Measurements from ENCODE around the gene GFRAL.

GFRAL gene

DNA sequence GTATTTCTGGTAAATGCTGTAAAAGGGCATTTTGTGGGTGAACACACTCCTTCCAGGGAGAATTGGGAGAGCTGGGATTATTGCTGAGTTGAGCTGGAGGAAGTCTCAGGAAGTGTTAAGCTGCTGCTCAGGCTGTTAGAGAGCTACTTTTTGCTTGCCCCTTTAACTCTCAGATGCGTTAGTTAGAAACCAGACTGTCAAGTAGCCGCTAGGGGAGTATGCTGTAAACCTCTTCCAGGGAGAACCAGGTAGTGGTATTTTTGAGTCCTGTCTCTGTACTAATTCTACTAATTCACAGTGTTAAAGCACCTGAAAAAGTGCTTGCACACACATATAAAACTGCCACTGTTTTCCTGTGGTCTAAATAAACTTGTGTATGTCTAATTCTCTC, 6.6 kb upstream of the GFRAL start:
- no peaks in the 10 kb centered on the region for H3K4me1 ChIP-seq (ENCODE audit: control insufficient read depth, insufficient read depth, low read length)
- no peak overlapping the region for H3K27ac ChIP-seq (ENCODE audit: low read depth, low read length)
- H3K36me3 ChIP-seq (ENCODE audit: control insufficient read depth, insufficient read depth, low read length), result no peaks in the 10 kb centered on the region
- no peaks in the 10 kb centered on the region for H3K27me3 ChIP-seq (ENCODE audit: control insufficient read depth, insufficient read depth, low read length)
- no peaks in the 10 kb centered on the region for H3K9me3 ChIP-seq (ENCODE audit: control insufficient read depth, insufficient read depth, low read length)
- H3K4me3 ChIP-seq (ENCODE audit: low read depth, low read length), result no peak overlapping the region
- no peak overlapping the region for H3K9ac ChIP-seq (ENCODE audit: low read depth, low read length)

DNA sequence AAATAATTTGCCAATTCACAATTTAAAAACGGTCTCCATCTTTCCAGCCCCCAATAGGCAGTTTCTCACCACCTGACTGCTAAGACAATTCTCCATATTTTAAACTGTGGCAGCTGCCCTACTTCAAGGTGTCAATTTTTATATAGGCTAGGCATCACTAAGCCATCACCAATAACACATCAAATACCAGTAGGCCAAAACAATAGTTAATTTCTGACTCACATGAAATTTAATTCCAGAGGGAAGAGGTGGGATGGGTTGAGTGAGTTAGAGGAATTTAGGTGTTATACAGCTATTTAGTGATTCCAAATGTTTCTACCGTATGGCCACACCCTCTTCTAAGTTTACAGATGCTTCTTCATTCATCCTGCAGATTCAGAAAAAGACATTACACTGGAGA, 49.9 kb downstream of the GFRAL start:
- Histone ChIP-seq H3K27ac (ENCODE audit: low read depth, low read length) (no peak overlapping the region), H3K4me1 (ENCODE audit: control insufficient read depth, insufficient read depth, low read length) (no peaks in the 10 kb centered on the region), H3K9ac (ENCODE audit: low read depth, low read length) (no peak overlapping the region), H3K27me3 (ENCODE audit: control insufficient read depth, insufficient read depth, low read length) (no peaks in the 10 kb centered on the region), H3K9me3 (ENCODE audit: control insufficient read depth, insufficient read depth, low read length) (no peaks in the 10 kb centered on the region), H3K36me3 (ENCODE audit: control insufficient read depth, insufficient read depth, low read length) (no peaks in the 10 kb centered on the region), H3K4me3 (ENCODE audit: low read depth, low read length) (no peak overlapping the region)

DNA sequence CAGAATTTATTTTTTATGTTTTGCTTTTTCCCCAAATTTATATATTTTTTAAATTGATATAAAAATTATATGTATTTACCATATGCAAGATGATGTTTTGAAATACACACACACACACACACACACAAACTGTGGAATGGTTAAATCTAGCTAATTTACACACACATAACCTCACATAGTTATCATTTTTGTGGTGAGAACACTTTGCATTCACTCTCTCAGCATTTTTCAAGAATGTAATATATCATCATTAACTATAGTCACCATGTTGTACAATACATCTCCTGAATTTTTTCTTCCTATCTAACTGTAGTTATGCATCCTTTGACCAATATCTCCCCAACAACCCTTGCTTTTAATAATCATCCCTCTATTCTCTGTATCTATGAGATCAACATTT, 52.2 kb downstream of the GFRAL start:
- no peak overlapping the region for H3K4me3 ChIP-seq (ENCODE audit: low read depth, low read length)
- H3K27ac ChIP-seq (ENCODE audit: low read depth, low read length), result no peak overlapping the region
- H3K36me3 ChIP-seq (ENCODE audit: control insufficient read depth, insufficient read depth, low read length), result no peaks in the 10 kb centered on the region
- no peak overlapping the region for H3K9ac ChIP-seq (ENCODE audit: low read depth, low read length)
- no peaks in the 10 kb centered on the region for H3K9me3 ChIP-seq (ENCODE audit: control insufficient read depth, insufficient read depth, low read length)
- no peaks in the 10 kb centered on the region for H3K27me3 ChIP-seq (ENCODE audit: control insufficient read depth, insufficient read depth, low read length)
- no peaks in the 10 kb centered on the region for H3K4me1 ChIP-seq (ENCODE audit: control insufficient read depth, insufficient read depth, low read length)

DNA sequence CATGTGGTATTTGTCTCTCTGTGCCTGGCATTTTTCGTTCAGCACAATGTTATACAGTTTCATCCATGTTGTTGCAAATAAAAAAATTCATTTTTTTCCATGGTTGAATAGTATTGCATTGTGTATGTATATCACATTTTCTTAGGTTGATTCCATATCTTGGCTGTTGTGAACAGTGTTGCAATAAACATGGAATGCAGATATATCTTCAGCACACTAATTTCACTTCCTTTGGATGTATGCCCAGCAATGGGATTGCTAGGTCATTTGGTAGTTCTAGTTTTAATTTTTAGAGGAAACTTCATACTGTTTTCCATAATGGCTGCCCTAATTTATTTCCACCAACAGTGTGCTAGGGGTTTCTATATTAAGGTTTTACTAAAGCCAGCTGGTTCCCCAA, 52.6 kb downstream of the GFRAL start:
- H3K9ac ChIP-seq (ENCODE audit: low read depth, low read length), result no peak overlapping the region
- H3K27me3 ChIP-seq (ENCODE audit: control insufficient read depth, insufficient read depth, low read length), result no peaks in the 10 kb centered on the region
- H3K36me3 ChIP-seq (ENCODE audit: control insufficient read depth, insufficient read depth, low read length), result no peaks in the 10 kb centered on the region
- H3K9me3 ChIP-seq (ENCODE audit: control insufficient read depth, insufficient read depth, low read length), result no peaks in the 10 kb centered on the region
- H3K27ac ChIP-seq (ENCODE audit: low read depth, low read length), result no peak overlapping the region
- no peaks in the 10 kb centered on the region for H3K4me1 ChIP-seq (ENCODE audit: control insufficient read depth, insufficient read depth, low read length)
- no peak overlapping the region for H3K4me3 ChIP-seq (ENCODE audit: low read depth, low read length)

DNA sequence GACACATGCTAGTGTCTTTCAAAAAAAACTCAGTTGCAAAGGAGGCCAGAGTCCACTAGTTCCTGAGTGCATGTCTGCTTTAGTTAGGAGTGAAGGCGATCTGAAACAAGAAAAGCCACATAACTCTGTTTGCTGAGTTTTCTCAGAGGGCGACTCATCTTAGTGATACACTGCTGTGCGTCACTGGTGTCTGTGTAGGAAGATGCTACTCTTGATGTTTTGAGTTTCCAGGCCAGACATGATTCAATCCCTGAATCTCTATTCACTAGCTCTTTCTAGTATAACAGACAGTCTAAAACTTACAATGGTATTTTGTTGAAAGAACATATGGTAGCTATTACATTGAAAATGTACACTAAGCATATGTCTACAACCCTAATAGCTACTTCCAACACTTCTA, 60.9 kb downstream of the GFRAL start:
- H3K27me3 ChIP-seq (ENCODE audit: control insufficient read depth, insufficient read depth, low read length), result no peaks in the 10 kb centered on the region
- no peak overlapping the region for H3K4me3 ChIP-seq (ENCODE audit: low read depth, low read length)
- H3K36me3 ChIP-seq (ENCODE audit: control insufficient read depth, insufficient read depth, low read length), result no peaks in the 10 kb centered on the region
- no peak overlapping the region for H3K27ac ChIP-seq (ENCODE audit: low read depth, low read length)
- no peak overlapping the region for H3K9ac ChIP-seq (ENCODE audit: low read depth, low read length)
- H3K9me3 ChIP-seq (ENCODE audit: control insufficient read depth, insufficient read depth, low read length), result no peaks in the 10 kb centered on the region
- H3K4me1 ChIP-seq (ENCODE audit: control insufficient read depth, insufficient read depth, low read length), result peaks cover 6% of the 10 kb centered on the region

DNA sequence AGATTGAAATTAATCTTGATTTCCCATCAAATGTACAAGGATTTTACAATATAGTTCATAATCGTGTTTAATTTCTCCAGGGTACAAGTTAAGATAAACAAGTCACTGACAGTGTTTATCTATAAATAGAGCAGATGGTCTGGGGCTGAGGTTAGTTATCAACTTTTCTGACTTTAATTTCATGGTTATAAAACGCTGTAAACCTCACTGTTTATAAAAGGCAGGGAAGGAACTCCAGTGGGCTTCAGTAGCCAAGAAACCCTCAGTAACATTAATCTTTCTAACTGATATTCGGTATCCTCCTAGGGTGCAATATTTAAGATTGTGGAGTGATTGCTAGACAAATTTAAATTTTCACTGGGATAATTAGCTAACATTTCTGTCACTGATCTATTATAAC, 68.6 kb downstream of the GFRAL start:
- H3K9ac ChIP-seq (ENCODE audit: low read depth, low read length), result no peak overlapping the region
- H3K27me3 ChIP-seq (ENCODE audit: control insufficient read depth, insufficient read depth, low read length), result no peaks in the 10 kb centered on the region
- no peak overlapping the region for H3K4me3 ChIP-seq (ENCODE audit: low read depth, low read length)
- no peaks in the 10 kb centered on the region for H3K4me1 ChIP-seq (ENCODE audit: control insufficient read depth, insufficient read depth, low read length)
- H3K36me3 ChIP-seq (ENCODE audit: control insufficient read depth, insufficient read depth, low read length), result no peaks in the 10 kb centered on the region
- H3K27ac ChIP-seq (ENCODE audit: low read depth, low read length), result no peak overlapping the region
- H3K9me3 ChIP-seq (ENCODE audit: control insufficient read depth, insufficient read depth, low read length), result no peaks in the 10 kb centered on the region

DNA sequence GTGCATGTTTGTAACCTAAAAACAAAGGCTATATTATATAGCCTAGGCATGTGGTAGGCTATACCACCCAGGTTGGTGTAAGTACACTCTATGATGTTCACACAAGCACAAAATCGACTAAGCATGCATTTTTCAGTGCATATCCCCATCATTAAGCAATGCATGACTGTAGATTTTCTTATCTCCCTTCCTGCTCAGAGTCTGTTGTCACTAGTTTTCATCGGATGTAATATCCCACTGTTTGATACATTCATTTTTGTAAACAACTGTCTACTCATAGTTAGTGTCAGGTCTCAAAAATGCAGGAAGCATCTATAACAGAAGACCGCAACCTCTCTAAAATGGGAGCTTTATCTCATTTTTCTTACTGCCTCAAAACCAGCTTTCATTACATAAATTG, 70.7 kb downstream of the GFRAL start:
- Histone ChIP-seq H3K4me1 (ENCODE audit: control insufficient read depth, insufficient read depth, low read length) (no peaks in the 10 kb centered on the region), H3K9ac (ENCODE audit: low read depth, low read length) (no peak overlapping the region), H3K4me3 (ENCODE audit: low read depth, low read length) (no peak overlapping the region), H3K27ac (ENCODE audit: low read depth, low read length) (no peak overlapping the region), H3K36me3 (ENCODE audit: control insufficient read depth, insufficient read depth, low read length) (no peaks in the 10 kb centered on the region), H3K9me3 (ENCODE audit: control insufficient read depth, insufficient read depth, low read length) (no peaks in the 10 kb centered on the region), H3K27me3 (ENCODE audit: control insufficient read depth, insufficient read depth, low read length) (no peaks in the 10 kb centered on the region)

DNA sequence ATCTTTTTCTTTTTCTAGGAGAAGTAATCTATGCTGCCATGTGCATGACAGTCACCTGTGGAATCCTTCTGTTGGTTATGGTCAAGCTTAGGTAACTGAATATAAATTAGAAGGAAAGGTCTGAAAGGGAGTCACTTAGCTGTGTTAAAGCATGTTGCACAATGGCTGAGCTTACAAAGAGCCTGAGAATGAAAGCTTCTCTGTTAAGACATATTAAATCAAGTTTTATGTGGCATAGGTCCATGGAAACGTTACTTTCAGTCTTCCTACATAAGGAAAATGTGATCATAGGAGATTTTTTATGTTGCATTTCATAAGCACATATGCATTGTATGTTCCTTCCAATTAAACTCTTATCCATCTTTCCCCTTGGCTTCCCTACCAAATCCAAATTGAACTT, 72.1 kb downstream of the GFRAL start:
- H3K27ac ChIP-seq (ENCODE audit: low read depth, low read length), result no peak overlapping the region
- no peaks in the 10 kb centered on the region for H3K9me3 ChIP-seq (ENCODE audit: control insufficient read depth, insufficient read depth, low read length)

DNA sequence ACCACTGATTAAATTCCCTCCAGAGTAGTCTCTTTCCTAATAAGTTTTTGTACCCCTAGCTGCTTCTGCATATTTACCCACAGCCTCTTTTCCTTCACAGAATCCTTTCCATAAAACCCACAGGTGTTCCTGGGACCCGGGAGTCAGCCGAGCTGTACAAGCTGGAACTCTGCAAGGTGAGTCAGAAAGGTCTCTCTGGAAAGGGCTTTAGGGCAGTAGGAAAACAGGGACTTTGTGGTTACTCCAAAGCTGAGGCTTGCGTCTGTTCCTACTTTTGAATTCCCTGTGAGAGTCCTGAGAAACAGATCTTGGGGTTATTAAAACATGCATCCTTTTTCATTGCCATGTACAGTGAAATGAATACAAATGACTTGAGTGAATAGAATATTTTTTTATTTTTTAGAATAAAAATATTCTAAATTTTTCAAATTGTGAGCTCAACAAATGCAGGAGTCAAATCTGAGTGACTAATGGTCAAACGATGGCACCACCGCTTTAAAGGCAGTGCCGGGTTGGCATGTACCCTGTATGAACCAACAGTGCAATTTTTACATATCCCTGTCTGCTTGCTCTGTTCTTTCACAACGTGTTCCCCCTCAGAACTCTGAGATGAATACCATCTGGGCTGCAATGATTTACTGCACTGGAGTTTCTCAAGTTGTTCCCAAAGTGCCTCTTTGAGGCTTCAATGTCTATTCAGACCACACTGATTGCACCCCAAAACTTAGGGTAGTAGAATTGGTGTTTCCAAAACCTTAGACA, 78.4 kb downstream of the GFRAL start:
- no peaks in the 10 kb centered on the region for H3K9me3 ChIP-seq (ENCODE audit: control insufficient read depth, insufficient read depth, low read length)
- no peaks in the 10 kb centered on the region for H3K36me3 ChIP-seq (ENCODE audit: control insufficient read depth, insufficient read depth, low read length)
- no peak overlapping the region for H3K27ac ChIP-seq (ENCODE audit: low read depth, low read length)
- H3K27me3 ChIP-seq (ENCODE audit: control insufficient read depth, insufficient read depth, low read length), result no peaks in the 10 kb centered on the region
- H3K4me3 ChIP-seq (ENCODE audit: low read depth, low read length), result no peak overlapping the region
- H3K9ac ChIP-seq (ENCODE audit: low read depth, low read length), result no peak overlapping the region
- no peaks in the 10 kb centered on the region for H3K4me1 ChIP-seq (ENCODE audit: control insufficient read depth, insufficient read depth, low read length)

More for the DNA sequence above, 72.1 kb downstream of the GFRAL start:
- Histone ChIP-seq H3K9ac (ENCODE audit: low read depth, low read length) (no peak overlapping the region), H3K36me3 (ENCODE audit: control insufficient read depth, insufficient read depth, low read length) (no peaks in the 10 kb centered on the region), H3K27me3 (ENCODE audit: control insufficient read depth, insufficient read depth, low read length) (no peaks in the 10 kb centered on the region), H3K4me1 (ENCODE audit: control insufficient read depth, insufficient read depth, low read length) (no peaks in the 10 kb centered on the region), H3K4me3 (ENCODE audit: low read depth, low read length) (no peak overlapping the region)

DNA sequence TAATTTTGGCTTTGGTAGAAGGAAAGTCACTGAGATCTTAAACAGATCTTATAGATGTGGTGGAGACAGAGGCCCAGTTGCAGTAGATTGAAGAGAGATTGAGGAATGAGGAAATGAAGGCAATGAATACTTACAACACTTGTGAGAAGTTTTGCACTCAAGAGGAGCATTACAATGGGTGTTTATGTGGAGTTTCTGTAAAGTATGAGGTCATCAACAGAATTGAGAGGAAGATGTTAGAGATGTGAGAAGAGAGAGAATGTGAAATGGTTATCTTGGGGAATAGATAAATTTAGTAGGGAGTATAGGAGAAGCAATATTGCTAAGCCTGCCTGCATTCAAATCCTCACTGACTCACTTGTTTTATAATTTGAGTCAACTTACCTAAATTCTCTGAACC, 83.4 kb downstream of the GFRAL start:
- Histone ChIP-seq H3K4me3 (ENCODE audit: low read depth, low read length) (no peak overlapping the region), H3K9me3 (ENCODE audit: control insufficient read depth, insufficient read depth, low read length) (no peaks in the 10 kb centered on the region; the same call in 1 of the 2 replicates), H3K9ac (ENCODE audit: low read depth, low read length) (no peak overlapping the region), H3K4me1 (ENCODE audit: control insufficient read depth, insufficient read depth, low read length) (no peaks in the 10 kb centered on the region), H3K27ac (ENCODE audit: low read depth, low read length) (no peak overlapping the region), H3K36me3 (ENCODE audit: control insufficient read depth, insufficient read depth, low read length) (no peaks in the 10 kb centered on the region), H3K27me3 (ENCODE audit: control insufficient read depth, insufficient read depth, low read length) (no peaks in the 10 kb centered on the region)

DNA sequence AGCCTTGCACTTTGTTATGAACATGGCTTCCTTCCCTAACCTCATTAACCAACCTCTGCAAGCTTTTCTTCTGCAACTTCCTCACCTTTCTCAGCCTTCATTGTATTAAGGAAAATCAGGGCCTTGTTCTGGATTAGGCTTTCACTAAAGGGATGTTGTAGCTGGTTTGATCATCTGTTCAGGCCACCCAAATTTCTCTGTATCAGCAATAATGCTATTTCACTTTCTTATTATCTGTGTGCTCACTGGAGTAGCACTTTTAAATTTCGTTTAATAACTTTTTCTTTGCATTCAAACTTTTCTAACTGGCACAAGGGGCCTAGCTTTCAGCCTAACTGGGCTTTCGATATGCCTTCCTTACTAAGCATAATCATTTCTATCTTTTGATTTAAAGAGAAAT, 96.7 kb downstream of the GFRAL start:
- no peak overlapping the region for H3K9ac ChIP-seq (ENCODE audit: low read depth, low read length)
- no peaks in the 10 kb centered on the region for H3K9me3 ChIP-seq (ENCODE audit: control insufficient read depth, insufficient read depth, low read length)
- H3K27ac ChIP-seq (ENCODE audit: low read depth, low read length), result no peak overlapping the region
- no peak overlapping the region for H3K4me3 ChIP-seq (ENCODE audit: low read depth, low read length)
- H3K4me1 ChIP-seq (ENCODE audit: control insufficient read depth, insufficient read depth, low read length), result no peaks in the 10 kb centered on the region
- H3K36me3 ChIP-seq (ENCODE audit: control insufficient read depth, insufficient read depth, low read length), result no peaks in the 10 kb centered on the region
- no peaks in the 10 kb centered on the region for H3K27me3 ChIP-seq (ENCODE audit: control insufficient read depth, insufficient read depth, low read length)
